Astrocyte (in vitro differentiated cells and primary cell): ENCODE measurements around the gene CTNND2.

Source experiments
- EZH2 ChIP-seq: IDR thresholded peaks from 2 replicates; pipeline ENCODE4 v1.6.1; 2012; ENCODE audit warnings: mild to moderate bottlenecking, low read length, inconsistent platforms; ENCODE audit not compliant: insufficient read depth
- TF ChIP-seq, protein P1 (sequence below): IDR thresholded peaks from 2 replicates; pipeline ENCODE4 v1.5.1; 2011; ENCODE audit warnings: low read depth, mild to moderate bottlenecking, inconsistent platforms, low read length, moderate library complexity; ENCODE audit not compliant: insufficient read depth

DNA sequence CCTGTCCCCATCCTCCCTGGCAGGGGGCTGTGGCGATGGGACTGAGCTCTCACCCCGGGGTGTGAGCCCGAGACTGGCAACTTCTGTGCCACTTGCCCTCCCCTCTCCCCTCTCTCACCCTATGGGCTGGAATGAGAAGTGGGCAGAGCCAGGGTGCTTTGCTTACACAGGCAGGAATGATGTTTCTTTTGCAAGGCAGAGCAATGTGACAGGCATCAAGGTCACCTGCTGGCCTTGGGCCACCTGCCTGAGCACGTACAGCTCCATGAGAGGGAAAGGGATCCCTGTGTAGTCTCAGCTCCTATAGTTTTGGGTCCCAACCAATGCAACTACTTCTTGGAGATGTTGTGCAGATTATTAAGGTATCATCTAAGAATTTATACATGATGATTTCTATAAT, 890.5 kb downstream of the CTNND2 start:
- TF ChIP-seq, protein P1, sequence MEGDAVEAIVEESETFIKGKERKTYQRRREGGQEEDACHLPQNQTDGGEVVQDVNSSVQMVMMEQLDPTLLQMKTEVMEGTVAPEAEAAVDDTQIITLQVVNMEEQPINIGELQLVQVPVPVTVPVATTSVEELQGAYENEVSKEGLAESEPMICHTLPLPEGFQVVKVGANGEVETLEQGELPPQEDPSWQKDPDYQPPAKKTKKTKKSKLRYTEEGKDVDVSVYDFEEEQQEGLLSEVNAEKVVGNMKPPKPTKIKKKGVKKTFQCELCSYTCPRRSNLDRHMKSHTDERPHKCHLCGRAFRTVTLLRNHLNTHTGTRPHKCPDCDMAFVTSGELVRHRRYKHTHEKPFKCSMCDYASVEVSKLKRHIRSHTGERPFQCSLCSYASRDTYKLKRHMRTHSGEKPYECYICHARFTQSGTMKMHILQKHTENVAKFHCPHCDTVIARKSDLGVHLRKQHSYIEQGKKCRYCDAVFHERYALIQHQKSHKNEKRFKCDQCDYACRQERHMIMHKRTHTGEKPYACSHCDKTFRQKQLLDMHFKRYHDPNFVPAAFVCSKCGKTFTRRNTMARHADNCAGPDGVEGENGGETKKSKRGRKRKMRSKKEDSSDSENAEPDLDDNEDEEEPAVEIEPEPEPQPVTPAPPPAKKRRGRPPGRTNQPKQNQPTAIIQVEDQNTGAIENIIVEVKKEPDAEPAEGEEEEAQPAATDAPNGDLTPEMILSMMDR = no peak
- TF ChIP-seq EZH2 = no peak
